ENCODE data around the gene PLPP7.

The PLPP7 gene

DNA sequence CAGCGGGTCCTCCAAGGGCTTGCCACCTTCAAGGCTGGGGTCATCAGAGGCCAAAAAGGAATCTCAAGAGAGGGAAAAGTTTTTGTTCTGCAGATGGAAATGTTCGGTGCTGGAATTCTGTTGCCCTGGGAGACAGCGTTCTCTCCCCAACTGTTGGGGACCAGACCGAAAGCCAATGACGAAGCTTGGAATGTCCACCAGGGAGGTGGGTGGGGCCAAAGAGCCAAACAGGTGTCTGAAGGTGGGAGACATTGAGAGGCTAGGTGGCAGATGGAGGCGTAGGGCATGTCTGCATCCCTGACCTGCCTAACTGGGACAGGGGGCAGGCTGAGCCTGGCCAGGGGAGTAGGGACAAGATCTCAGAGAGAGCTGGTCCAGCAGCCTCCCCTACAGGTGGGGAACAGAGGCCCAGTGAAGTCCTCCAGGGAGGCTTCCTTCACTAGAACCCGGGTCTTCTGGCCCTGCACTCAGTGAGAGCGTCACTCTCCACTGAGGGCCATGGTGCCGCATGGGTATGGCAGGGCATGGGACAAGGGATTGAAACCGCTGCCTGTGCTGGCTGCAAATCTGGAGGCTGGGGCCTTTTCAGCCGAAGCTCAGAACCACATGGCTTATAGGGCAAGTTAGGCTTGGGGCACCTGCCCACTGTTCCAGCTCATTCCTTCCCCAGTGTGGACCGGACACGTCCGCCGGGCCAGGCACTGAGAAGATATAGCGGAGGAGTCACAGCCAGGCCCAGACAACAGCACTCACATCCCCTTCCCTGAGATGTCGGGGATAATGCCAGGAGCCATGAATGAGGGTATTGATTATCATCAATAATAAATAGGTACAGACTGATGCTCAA, 8.2 kb upstream of the PLPP7 start:
- no peak for DNase-seq (ENCODE audit: low read depth)

DNA sequence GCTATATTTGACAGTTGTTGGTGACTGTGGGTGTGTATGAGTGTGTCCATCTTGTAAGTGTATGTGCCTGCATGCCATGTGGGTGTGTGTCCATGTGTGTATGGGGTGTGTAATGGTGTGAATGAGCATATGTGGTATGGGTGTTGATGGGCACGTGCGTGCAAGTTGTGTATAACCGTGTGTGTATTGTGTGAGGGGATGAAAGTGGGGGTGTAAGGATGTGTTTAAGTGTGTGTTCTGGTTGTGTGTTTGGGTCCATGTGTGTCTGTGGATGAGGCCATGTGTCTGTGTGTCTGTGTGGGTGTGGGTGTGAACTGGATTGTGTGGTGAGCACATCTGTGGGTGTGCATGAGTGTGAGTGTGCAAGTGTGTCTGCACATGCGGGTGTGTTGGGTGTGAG, 7.3 kb upstream of the PLPP7 start:
- DNase-seq (ENCODE audit: low read depth), result no peak

DNA sequence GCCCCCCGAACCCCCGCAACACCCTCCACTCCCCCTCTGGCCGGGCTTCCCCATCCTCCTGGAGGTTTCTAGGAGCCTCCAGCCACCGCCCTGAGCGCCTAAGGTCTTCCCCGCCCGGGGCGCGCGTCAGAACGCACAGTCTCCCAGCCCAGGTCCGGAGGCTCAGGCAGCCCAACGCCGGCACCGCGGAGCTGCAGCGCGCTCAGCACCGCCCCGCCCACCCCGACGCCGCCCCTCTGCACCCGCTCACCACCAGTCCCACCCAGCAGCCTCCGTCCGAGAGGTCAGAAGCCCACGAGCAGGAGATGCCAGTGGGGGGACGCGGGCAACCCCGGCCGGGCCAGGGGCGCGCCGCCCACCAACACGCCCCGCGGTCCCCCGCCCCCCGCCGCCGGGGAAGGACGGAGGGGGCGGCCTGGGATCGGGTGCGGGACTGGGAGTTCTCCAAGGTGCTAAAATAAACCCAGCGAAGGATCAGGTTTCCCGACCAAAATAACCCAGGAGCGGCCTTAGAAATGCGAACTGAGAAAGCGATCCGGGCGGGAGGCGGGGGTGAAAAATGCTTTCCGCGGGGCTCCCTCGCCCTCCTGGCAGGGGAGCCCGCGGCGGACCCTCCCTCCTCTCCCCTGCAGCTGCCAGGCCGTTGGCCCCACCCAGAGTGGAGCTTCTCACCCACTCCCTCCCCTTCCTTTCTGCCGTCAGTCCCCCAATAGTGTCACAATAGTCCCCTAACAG, 6.7 kb upstream of the PLPP7 start:
- no peak for DNase-seq (ENCODE audit: low read depth)

DNA sequence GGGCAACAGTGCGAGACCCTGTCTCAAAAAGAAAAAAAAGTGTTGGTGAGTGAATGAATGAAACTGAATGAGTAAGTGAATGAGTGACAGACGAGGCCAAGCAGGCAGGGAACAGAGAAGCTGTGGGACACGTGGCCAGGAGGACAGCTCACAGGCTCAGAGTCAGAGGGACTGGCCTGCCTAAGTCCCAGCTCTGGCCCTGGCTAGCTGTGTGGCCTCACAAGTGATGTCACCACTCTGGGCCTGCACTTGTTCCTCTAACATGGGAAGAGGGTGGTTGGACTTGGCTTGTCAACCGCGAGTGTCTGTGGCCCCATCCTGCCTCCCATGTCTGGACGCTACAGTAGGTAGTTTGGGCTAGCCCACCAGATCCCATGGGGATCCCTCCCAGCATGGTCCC, 4.7 kb upstream of the PLPP7 start:
- DNase-seq (ENCODE audit: low read depth), result no peak

DNA sequence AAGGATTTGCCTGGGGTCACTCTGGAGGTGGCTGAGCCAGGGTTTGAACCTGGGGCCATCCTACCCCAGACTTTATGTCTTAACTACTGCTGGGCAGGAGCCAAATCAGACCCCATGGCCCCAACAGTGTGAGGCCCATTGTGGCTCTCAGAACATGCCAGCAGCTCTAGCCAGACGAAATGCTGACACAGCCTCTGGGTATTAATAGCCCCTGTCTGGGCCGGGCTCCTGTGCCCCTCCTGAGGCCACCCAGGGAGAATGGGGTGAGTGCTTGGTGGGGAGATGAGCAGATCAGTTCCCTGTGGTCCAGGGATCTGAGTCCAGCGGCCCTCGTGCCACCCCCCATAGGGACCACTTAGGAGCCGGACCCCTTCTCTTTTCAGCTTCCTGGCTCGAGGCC, 2.2 kb upstream of the PLPP7 start:
- DNase-seq (ENCODE audit: low read depth), result no peak

DNA sequence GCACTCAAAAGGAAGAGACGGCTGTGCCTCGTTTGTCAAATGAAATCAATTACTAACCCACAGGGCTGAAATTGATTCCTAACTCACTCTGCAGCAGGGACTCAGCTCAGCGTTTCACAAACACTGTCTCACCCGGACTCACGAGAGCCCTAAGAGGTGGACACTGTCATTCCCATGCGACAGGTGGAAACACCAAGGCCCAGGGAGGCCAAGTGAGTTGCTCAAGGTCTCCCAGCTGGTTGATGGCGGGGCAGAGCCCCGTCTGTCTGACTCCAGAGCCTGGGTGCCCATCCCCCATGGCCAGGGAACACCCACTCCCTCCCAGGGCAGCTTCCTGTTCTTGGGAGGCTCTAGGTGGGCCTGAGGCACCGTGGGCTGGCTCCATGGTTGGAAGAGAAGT, 1.3 kb upstream of the PLPP7 start:
- DNase-seq (ENCODE audit: low read depth), result no peak

DNA sequence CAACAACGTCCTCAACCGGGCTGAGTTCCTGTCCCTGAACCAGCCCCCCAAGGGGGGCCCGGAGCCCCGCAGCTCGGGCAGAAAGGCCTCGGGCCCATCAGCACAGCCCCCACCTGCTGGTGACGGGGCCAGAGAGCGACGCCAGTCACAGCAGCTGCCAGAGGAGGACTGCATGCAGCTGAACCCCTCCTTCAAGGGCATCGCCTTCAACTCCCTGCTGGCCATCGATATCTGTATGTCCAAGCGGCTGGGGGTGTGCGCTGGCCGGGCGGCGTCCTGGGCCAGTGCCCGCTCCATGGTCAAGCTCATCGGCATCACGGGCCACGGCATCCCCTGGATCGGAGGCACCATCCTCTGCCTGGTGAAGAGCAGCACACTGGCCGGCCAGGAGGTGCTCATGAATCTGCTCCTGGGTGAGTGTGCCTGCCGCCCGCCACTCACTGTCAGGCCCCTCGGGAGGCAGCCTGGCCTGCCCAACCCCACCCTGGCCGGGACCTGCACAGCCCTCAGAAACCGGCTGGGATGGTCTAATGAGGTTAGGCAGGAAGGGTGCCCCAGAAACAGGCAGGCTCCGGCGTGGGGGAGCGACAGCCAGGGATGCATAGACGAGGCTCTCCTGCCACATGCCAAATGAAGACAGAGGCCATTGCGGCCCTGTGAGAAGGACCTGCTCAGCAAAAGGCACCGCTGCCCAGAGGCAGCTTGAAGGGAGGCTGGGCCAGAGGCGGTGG, 678 bp downstream of the PLPP7 start:
- DNase-seq (ENCODE audit: low read depth), result no peak

DNA sequence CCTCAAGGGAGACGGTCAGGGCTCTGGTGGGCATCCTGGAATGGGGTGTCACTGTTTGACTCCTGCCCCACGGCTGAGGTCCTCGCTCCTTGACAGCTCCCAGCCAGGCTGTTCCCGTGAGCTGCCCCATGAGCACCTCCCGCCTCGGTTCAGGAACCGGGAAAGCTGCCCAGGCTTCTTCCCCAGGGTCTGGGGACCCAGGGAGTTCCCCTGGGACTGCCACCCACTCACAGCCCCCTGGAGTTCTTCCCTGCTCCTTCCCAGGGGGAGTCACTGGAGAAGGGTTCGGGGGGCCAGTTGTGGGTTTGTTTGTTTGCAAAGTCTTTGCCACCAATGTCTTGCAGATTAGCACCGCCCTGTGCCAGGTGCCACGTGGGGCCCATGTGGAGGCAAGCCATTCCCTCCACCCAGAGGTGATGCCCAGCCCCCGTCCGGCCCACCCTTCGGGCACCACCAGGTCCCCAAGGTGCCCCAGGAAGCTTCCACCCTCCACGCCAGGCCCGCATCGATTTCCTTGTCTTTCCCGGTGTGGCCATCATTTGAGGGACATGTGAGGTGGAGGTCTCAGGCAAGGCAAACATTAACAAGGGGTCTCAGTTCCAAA, 1.3 kb downstream of the PLPP7 start:
- DNase-seq (ENCODE audit: low read depth), result no peak

DNA sequence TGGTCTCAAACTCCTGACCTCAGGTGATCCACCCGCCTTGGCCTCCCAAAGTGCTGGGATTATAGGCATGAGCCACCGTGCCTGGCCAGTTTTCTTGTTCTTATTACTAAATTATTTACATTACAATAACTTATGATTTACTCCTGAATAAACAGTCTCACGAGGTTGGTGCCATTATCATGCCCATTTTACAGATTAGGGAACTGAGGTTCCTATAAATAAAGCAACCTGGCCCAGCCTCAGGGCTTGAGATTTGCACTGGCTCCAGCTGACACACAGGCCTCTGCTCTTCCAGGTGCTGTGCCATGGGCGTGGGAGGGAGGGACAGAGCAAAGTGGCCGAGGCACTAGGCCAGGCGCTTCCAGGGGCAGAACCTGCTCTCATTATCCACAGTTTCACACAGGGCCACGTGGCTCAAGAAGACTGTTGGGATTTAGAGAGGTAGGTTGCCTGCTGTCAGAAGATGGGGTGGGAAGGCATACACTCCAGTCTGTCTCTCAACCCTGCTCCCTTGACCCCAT, 2.3 kb downstream of the PLPP7 start:
- DNase-seq (ENCODE audit: low read depth), result no peak

DNA sequence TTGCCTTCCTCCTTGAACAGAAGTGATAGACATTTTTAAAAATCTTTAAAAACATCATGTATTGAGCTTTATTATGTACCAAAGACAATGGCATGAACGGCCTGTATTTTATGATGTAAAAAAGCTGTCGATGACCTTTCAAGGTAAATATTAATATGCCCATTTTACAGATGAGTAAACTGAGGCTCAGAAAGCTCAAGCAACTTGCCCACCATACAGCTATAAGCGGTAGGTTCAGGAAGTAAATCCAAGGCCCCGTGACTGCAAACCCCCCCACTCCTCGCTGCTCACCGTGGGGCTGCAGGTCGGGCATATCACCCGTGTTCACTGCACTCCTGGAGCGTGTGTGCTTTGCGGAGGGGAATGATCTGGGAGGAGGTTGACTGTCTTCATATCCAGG, 3.4 kb downstream of the PLPP7 start:
- no peak for DNase-seq (ENCODE audit: low read depth)

DNA sequence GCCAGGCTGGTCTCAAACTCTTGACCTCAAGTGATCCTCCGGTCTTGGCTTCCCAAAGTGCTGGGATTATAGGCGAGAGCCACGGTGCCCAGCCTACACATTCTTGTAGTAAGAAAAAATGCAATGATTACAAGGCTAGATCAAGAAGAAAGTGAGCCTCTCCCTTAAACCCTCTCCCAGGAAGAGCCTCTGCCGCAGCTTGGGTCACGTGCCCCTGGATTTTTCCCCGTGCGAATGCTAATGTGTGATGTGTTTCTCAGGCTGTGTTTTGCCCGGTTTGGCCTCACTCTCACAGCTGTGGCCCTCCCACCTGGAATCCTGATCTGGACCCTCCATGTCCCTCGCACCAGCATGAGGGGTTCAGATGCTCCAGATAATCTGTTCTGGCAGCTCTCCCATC, 6.9 kb downstream of the PLPP7 start:
- DNase-seq (ENCODE audit: low read depth), result no peak

DNA sequence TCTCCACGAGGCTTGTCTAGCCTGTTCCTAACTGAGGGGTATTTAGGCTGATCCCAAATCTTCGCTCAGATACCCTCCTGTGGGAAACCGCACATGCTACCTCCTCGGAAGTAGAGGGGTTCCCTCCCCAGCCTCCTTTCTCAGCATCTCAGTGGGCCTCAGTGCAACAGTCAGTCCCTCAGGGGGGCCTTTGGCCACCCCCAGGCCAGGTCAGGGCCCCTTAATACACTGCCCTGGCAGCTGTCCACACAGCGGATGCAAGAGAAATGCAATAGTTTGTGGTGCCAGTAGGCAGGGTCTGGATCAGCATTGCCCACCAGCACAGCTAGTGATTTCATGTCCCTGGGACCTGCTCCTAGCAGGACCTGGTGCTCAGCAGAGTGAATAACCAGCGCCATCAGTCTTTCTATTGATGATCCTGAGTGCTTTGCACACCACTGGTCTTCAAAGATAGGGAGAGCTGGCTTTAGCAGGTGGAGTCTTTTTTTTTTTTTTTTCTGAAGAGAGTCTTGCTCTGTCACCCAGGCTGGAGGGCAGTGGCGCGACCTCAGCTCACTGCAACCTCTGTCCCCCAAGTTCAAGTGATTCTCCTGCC, 7.5 kb downstream of the PLPP7 start:
- DNase-seq (ENCODE audit: low read depth), result no peak

DNA sequence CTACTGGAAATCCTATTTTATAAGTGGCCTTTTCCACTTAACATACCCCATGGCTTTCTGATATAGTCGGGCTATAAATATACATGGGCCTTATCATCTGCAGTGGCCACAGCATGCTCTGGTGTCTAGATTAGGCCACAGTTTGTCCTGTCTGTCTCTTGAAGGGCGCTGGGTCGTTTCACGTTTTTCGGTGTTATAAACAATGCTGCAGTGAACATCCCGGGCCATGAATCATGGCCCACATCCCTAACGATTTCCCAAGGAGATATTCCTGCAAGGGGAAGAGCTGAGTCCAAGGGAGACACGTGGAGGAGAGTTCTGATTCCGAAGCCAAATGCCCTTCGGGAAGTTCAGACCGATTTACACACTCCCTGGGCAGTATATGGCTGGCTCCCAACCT, 8.4 kb downstream of the PLPP7 start:
- no peak for DNase-seq (ENCODE audit: low read depth)

DNA sequence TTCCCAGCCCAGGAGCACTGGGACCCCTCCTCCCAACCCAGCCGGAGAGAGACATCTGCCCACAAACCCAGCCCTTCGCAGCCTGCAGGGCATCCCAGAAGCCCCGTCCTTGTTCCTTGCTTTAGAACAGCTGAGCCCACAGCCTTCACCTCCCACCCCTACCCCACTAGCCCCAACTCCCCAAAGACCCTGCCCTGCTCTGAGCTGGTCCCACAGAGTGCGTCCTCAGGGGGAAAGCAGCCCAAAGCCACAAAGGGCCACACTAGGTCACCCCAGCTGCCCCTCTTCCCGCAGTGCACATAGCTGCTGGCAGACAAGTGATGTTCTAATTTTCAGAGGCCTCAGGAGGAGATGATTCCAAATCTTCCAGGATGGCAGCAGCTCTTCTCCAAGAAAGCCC, 8.8 kb downstream of the PLPP7 start:
- DNase-seq (ENCODE audit: low read depth), result no peak

DNA sequence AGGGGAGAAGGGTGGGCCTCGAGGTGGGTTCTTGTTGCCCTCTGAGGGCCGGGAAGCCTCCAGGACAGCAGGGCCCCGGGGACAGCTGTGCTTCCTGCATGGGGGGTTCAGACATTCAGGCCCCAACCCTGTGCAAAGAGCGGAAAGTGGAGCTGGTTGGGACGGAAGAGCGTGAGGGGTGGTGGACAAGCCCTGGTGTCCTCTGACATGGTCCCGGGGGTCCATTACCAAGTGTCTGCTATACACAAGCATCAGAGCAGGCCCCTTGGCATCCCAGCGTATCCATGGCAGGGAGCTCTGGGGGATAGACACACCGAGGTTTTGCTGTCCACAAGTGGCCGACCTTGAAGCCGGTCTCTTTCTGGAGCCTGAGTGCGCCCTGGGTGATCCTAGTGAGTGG, 9.3 kb downstream of the PLPP7 start:
- DNase-seq (ENCODE audit: low read depth), result no peak

DNA sequence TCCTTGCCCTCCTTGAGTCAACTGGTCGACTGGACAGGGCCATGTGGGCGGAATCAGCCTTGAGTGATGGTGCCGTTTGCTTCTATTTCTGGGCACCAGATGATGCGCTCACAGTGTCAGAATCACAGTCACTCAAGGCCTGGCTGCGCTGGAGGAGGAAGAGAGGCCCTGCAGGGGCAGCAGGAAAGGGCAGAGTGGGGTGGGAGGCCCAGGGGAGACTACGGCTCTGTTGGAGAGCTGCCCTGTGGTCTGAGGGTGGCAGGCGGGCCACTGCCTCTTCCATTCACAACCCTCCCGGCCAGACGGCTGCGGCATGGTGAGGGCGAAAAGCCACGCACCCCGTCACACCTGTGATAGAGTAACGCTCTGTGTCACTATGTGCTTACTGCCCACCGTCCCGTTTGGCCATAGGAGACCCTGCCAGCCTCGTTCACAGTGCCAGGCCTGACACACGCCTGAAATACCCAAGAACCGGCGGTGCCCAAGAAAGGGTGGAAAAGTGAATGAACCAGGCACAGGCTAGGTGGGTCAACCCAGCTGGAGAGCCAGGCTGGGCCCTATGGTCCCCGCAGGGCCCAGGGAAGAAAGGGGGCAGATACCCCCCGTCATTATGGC, 9.9 kb downstream of the PLPP7 start:
- DNase-seq (ENCODE audit: low read depth), result no peak

DNA sequence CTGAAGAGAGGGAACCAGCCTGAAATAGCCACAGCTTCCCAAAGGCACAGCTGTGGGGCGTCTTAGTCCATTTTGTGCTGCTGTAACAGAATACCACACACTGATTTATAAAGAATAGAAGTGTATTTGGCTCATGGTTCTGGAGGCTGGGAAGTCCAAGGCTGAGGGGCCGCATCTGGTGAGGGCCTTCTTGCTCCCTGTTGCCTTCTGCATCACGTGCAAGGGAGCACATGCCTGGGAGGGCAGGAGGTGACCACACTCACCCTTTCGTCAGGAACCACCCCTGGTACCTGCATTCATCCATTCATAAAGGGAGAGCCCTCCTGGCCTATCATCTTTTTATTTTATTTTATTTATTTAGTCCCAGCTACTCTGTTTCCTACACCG, 10.4 kb downstream of the PLPP7 start:
- no peak for DNase-seq (ENCODE audit: low read depth)

DNA sequence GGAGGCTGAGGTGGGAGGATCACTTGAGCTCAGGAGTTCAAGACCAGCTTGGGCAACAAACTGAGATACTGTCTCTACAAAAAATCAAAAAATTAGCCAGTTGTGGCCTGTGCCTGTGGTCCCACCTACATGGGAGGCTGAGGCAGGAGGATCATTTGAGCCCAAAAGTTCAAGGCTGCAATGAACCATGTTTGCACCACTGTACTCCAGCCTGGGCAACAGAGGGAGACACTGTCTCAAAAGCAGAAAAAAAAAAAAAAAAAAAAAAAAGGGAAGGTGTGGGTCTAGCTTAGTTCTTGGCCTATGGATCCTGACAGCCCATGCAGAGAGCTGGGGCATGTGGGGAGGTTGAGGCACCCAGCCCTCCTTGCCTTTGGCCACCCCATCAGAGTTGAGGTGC, 10.9 kb downstream of the PLPP7 start:
- no peak for DNase-seq (ENCODE audit: low read depth)

DNA sequence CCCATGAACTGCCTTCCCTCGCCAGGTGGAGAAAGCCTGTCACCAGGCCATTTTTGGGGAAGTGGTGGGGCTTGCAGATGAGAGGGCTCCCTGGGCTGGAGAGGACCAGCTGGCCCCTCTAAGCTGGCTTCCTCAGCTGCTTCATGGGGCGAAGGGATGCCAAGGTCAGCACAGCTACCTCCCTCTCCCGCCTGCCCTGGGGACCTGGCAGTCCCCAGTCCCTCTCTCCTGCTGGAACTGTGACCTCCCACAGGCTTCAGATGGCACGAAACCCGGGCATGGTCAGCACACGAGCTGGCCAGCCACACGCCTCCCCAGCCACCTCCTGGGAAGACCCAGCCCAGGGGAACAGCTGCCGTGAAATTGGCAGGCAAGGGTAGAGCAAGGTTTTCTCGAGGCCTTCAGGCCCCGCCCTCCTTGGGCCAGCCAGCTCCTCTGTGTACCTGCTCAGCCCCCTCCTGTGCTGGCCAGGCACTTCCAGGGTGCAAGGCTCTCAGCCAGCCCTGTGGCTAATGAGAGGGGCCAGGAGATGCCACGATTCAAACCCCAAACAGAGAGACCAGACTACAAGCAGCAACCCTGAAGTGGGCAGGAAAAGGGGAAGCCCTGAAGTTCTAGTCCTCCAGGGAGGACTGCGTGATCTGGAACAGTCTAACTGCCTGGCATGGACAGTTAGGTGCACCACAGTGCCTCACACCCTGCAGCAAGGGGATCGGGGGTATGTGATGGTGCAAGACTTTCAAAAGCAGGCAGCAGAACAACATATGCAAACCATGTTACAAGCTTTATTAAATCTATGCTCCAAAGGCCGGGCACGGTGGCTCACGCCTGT, 12.9 kb downstream of the PLPP7 start:
- no peak for DNase-seq (ENCODE audit: low read depth)
